SH-SY5Y (cell line): ENCODE measurements around the gene SLC26A9.

ENCODE experiments used
- GATA2 ChIP-seq: IDR thresholded peaks from 2 replicates; pipeline ENCODE4 v1.6.1; 2011; ENCODE audit warnings: mild to moderate bottlenecking, low read depth, low read length
- GATA3 ChIP-seq: IDR thresholded peaks from 2 replicates; pipeline ENCODE4 v1.6.1; 2011; ENCODE audit warnings: low read depth, mild to moderate bottlenecking, low read length, moderate library complexity

DNA sequence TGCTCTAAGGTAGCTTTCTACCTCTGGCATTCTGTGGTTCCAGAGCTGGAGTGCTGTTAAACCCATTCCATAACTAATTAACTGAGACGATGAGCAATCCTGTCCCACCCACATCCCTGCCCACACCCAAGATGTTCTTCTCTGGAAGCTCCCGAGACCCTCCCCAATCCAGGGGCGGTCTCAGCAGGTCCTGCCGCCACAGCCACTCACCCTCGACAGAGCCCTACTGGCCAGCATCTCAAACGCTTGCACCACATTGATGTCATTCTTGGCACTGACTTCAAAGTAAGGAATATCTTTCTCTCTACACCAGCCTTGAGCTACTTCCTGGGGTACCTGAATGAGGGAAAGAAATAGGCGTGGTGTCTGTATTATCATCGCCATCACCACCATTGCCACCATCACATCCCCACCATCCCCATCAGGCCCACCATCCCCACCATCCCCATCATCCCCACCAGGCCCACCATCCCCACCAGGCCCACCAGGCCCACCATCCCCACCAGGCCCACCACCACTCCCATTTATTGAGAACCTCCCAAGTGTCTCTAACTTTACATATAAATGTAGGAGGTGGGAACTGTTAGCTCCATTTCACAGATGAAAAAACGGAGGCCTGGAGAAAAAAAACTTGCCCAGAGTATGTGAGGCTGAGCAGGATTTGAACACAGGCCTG is 42.2 kb upstream of the SLC26A9 start:
- TF ChIP-seq GATA2 (no peak), GATA3 (no peak)
